HG02678 (cell line): ENCODE data around the gene INSC.

Experiments used
- ATAC-seq: cut with Tn5 transposase; IDR thresholded peaks from one replicate; pipeline ENCODE4 v1.9.1; 2021; ENCODE audit warnings: mild to moderate bottlenecking, moderate library complexity; ENCODE audit not compliant: unreplicated experiment

Gene INSC

DNA sequence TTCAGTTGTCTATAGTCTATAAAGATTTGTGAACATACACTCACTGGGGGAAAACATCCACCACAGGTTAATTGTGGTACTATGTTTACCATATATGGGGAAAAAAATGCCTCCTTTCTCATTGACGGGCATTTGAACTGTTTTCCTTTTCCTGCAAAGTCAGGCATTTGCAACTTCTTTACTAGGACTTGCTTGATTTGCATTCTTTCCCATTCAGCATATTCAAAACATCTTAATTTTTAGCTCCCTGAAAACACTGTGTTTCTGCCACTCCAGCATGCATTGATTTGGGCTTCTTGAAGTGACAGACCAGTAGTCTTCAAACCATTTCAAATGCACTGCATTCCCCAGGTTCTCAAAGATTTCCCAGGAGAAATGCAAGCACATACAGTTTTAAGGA, 67.6 kb downstream of the INSC start:
- ATAC-seq: no peak

DNA sequence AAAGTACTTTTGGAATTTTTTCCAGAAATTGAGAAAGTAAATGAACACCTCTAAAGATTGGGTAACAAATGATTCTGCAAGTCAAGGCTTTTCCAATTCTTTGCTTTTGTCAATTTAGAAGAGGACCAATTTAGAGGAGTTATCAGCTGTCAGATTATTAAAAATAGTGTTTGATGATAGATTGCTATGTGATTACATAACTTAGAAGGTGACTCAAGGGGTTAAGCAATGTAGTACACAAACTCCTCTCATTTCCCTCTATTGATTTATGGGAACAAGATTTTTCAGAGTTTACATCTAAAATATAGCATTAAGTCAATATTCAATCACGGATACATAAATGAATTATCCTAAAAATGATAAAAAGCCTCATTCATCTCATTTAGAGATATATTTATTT, 70.3 kb downstream of the INSC start:
- ATAC-seq: no peak

DNA sequence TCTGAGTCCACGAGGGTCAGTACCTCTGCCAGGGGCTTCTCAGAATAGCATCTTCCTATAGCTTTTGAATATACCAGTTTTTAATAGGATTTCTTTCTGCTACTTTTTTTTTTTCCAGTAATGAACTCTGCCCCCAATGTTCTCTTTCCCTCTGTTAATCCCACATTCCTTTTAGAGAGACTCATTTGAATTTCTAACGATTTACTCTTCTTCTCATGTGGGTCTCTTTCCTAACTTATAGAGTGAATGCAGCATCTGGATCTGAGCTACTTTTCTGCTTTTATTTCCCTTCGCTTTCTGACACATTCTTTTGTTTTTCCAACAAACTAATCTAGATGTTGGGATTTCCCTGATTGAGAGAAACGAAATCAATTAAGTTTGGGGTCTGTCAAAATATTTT, 71.4 kb downstream of the INSC start:
- no peak for ATAC-seq

GRCh38 chr11:15189189-15189588, 74.5 kb downstream of the INSC start:
- no peak for ATAC-seq

DNA sequence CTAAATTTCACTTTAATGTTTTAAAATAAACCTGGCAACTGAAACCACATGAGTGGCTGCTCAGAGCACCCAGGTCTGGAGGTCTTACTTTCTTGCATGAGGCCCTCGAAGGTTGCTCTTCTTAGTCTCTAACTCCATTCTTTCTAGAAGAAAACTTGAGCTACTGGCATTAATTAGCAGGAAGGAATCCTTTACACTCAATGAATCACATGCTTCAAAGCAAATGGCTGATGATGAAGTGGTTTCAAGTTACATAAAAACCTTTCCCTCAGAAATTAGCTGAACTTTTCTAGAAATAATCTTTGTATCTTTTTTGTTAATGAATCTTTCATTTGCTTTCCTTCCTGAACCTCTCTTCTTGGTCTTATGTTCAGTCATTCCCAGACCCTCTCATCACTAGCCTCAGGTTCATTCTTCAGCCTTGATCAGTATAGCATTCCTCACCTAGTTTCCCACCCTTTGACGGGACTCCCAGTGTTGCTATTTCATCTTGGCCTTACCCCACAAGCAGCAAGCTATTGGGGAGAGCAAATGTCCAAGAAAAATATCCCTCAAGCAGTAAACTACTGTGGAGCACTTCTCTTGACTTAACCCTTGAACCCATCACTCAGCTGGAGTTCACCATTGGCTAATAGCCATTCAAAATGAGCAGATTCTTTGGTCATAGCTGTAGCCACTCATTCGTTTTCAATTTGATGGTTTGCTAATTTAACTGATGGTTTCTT, 75.1 kb downstream of the INSC start:
- ATAC-seq: no peak

GRCh38 chr11:15190611-15191010, 75.9 kb downstream of the INSC start:
- ATAC-seq: no peak

DNA sequence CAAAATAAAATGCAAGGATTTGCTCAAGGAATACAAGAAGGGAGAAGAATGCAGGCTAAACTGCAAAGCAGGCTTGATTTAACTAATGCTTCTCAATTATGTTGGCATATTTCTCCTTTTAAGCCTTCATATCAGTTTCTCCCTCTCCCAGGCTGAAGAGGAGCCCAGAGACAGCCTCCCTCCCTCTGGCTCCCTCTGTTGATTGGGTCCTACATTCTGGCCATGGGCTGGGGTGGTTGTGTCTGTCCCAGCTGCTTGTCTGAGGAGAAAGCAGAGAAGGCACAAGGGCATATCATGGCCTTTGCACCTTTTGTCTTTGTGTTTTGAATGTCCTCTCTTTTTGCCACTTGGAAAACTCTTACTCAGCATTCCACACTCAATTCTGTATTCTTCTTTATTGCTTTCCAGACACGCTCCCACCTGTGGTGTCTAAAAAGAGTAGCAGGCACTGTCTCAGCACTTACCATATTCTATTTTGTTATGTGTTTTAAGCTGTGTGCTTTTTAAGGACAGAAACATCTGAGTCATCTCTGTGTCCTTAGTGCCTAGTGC, 77.4 kb downstream of the INSC start:
- ATAC-seq: no peak

GRCh38 chr11:15194671-15195415, 80.1 kb downstream of the INSC start:
- no peak for ATAC-seq

- no peak for ATAC-seq
Measured at GRCh38 chr11:15195454-15196200, 80.9 kb downstream of the INSC start.

DNA sequence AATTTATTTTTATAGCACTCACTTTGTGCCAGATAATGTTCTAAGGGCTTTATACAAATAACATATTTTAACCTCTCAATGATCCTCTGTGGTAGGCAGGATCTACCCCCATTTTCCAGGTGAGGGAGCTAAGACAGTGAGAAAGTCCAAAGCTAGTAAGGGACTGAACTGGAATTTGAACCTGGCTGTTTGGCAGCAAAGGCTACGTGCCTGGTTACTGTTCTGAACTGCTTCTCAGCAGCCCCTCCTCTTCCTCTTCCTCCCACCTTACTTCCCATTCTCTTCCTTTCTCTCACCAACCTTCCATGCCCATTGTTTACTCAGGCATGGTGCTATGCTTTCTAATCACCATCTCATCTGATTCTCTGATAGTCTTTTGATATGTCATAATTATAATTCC, 82.0 kb downstream of the INSC start:
- no peak for ATAC-seq

DNA sequence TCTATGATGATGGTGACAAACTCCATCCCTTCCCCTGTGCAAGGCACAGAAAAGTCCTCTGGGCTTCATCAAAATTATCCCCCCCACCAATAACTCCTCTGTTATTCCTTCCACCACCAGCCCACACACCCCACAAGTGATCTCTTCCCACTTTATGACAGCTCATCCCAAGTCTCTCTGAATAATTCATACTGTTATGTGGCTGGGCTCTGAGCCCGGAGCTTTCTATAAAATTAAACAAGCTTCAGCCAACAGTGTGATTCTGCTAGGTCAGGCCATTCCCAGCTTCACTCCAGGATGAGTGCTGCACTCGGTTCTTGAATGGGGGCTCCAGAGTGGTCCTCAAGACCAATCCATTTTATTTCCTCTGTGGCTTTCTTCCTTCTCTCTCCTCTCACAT, 83.0 kb downstream of the INSC start:
- ATAC-seq: no peak

DNA sequence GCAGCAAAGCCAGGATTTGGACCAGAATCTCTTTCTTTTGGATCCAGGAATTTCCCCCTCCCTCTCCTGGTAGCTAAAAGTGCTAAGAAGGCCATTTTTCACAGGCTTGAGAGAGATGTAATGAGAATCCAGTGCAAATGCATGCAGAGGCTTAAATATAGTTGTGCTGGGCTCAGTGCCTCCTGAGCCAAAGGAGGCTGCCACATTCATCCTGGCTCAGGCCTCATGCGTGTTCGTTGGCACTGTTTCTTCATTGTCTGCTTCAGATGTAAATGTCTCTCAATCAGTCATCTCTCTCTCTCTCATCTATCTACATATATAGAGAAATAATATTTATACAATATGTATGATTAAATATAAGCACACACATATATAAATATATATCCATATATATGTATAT, 83.6 kb downstream of the INSC start:
- ATAC-seq: no peak

DNA sequence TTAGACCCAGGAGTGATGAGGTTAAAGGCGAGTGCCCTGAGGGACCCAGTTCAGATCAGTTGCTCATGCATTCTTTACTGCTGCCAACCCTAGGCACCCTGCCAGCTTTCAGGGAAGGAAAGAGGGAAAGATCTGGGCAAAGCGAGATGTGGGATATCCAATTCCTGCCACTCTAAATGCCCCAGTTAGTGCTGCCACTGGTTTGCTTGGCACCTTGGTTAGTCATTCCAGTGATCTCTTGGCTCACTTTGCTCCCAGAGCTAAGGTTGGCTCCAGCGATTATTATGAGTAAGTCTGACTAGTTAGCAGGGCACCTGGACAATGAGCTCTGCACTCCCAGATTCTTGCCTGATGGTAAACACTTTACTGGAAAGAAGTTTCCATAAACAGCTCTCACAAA, 85.0 kb downstream of the INSC start:
- no peak for ATAC-seq

GRCh38 chr11:15200696-15201095, 86.0 kb downstream of the INSC start:
- ATAC-seq: no peak

GRCh38 chr11:15201586-15201985, 86.9 kb downstream of the INSC start:
- no peak for ATAC-seq

- no peak for ATAC-seq
Measured at GRCh38 chr11:15202626-15203025, 87.9 kb downstream of the INSC start.

GRCh38 chr11:15204711-15205110, 90.0 kb downstream of the INSC start:
- no peak for ATAC-seq

DNA sequence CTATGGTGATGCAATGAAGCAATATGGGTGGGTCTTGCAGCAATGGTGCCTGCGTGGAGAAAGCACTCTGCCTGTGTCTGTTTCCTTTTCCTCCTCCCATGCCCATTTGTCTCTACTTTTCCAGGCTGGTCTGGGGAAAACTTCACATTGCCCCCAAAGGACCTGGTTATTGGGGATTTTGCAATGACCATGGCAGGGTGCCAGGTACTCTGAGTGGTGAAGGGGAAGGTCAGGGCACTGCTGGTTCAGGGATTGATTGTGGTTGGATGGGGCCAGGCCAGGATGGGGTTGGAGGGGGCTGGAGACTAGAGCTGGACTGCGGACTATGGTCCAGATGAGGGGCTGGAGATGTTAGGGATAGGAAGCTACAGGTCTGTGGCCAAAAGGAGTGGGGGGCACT, 92.1 kb downstream of the INSC start:
- no peak for ATAC-seq

DNA sequence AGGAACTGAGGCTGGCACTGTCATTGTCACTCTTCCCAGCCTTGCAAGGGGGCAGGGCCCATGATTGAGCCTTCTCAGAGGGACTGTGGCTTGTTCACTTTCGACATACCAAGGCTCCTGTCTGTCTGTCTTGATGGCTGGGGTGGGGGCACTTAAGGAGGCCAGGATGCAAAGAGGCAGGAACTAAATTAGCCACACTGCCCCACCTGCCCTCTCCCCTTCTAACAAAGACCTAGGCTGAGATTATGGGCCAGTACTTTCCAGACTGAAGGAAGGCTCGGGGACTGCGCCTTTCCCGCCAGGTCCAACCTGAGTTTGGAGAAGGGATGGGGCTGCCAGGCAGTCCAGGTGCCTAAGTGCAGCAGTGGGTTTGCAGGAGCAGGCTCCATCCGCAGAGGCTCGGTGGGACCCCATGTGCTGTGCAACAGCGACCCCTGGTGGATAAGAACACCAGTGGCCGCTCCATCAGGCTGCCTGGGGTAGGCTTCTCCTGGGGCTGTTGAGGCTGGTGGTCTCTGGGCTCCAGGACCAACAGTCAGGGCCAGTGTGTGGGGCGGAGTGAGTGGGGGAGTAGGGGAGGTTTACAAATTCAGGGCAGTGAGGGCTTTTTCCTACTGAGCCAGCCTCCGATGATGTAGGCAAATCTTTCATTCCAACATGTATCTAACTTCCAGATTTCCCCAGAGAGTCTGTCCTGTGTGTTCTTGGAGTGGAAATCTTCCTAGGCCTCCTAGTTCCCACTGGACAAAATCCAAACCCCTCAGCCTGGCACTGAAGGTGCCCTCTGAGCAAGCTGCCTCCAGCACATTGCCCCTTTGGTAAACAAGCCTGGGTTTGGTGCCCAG, 93.9 kb downstream of the INSC start:
- peak; percentile 96 for ATAC-seq

DNA sequence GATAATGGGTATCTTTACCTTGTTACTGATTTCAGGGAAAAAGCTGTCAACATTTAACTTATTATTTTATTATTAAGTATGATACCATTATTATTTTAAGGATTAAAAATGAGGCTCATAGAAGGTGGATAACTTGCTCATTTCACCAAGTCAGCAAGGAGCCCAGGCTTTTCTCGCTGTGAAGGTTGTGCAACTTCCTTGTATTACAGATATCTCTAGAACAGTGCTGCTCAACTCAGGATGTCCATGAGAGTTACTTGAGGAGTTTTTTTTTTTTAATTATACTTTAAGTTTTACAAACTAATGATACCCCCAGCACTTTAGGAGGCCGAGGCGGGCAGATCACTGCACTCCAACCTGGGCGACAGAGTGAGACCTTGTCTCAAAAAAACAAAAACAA, 98.2 kb downstream of the INSC start:
- no peak for ATAC-seq
